GM12875 (cell line): ENCODE data around the gene UGT1A5.

ENCODE experiments used
- H3K4me3 ChIP-seq: one replicate; pipeline ENCODE4 v1.5.1; 2011; ENCODE audit warnings: low read depth, low read length, control low read depth
- CTCF ChIP-seq: IDR thresholded peaks from 2 replicates; pipeline ENCODE4 v1.5.1; 2011; ENCODE audit warnings: low read depth, mild to moderate bottlenecking, control low read depth, inconsistent platforms, low read length, moderate library complexity, borderline replicate concordance; ENCODE audit not compliant: insufficient read depth

UGT1A5 gene

GRCh38 chr2:233816771-233817170, 104.1 kb downstream of the UGT1A5 start:
- no peak for TF ChIP-seq CTCF
- no peak overlapping the region for H3K4me3 ChIP-seq

GRCh38 chr2:233817361-233817911, 104.7 kb downstream of the UGT1A5 start:
- H3K4me3 ChIP-seq = no peak overlapping the region
- no peak for TF ChIP-seq CTCF

DNA sequence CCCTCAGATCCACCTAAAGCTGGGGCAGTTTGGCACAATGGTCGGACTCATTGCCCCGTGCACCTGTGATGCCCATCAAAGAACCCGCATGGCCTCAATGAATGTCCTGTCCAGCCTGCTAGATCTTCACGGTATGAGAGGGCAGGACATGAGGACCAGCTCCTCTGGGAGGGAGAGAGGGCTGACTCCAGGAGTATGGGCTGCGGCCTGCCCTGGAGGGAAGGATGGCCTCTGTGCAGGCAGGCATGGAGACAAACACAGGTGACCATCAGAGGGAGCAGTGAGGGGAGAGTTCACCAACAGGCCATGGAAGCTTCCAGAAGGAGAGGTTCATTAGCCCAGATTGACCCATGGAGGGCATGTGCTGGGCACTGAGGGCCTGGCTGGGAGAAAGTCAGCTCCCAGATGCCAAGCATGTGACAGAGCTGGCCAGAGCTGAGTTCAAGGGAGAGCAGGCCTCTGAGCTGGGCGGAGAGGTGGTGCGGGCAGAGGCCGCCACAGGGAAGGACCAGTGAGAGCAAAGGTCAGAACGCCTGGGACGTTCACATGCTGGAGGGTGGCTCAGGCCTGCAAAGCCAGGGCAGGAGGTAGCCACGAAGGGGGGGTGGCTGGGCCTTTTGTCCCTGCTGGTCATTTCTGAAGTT, 105.4 kb downstream of the UGT1A5 start:
- H3K4me3 ChIP-seq = no peak overlapping the region
- no peak for TF ChIP-seq CTCF

- no peak for TF ChIP-seq CTCF
- H3K4me3 ChIP-seq = no peak overlapping the region
Measured at GRCh38 chr2:233818639-233819621, 106.2 kb downstream of the UGT1A5 start.

DNA sequence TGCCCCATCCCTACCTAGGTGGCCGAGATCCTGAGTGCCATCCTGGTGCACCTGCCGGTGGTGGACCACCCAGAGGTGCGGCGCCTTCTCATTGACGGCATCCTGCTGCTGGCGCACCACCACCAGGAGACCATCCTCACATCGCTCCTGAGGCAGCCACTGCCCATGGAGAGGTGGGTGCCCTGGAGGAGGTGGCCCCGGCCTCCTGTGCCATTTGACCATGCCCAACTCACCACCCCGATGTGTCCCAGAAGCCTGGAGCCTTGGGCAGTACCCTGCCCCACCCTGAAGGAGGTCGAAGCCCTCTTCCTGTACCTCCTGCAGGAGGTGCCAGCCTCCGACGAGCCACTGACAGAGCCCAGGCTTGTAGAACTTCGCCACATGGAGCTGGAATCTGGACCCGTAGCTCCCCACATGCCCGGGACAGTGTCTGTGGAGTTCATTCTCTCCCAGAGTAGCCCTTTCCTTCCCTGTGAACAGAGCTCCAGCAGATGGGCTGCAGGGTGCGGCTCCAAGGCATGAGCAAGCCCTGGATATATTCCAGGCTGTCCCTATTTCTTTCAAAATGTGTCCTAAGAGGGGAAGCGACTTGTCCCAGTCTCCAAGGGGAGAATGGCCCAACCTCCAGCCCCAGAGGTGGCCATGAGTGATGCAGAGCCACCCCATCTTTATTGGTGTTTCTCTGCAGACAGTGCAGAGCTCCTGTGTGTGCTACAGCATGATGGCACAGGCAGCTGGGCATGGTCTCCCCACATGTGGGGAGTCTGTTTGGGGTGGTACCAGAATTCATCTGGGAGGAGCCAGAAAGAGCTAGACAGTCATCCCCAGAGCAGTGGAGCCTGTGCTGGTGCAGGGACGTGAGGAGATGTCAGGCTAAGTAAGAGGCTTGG, 107.4 kb downstream of the UGT1A5 start:
- no peak overlapping the region for H3K4me3 ChIP-seq
- TF ChIP-seq CTCF = no peak

DNA sequence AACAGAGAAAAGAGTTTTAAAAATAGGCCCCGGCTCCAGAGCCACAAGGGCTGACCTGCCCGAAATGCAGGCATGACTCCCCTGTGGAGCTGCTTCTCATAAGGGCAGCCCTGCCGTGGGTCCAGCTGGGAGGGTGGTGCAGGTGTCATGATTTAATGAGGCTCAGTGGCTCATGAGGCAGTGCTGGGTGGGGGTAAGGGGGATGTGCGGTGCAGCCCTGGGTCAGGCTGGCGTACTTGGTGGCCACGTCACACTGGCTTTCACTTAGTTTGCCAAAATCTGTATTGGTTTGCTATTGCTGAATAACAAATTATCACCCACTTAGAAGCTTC, 108.0 kb downstream of the UGT1A5 start:
- no peak for TF ChIP-seq CTCF
- no peak overlapping the region for H3K4me3 ChIP-seq
